Smooth muscle cell (in vitro differentiated cells): ENCODE data around the gene MTARC2. TPM values are rescaled to one million over a fixed set of nuclear protein-coding genes. Genes with fewer than 3 reads are reported as not detected.

Source experiments
- DNase-seq: peaks from one replicate; lab custom pipeline; 2025; ENCODE audit not compliant: unreplicated experiment; lab: John Stamatoyannopoulos, UW
- H2AFZ ChIP-seq: fragments of 200-600 bp; sonication (generic); 2 replicates; pipeline ENCODE4 v1.6.0; 2016; ENCODE audit warnings: antibody characterized with exemption, low read depth, mild to moderate bottlenecking
- H3F3A ChIP-seq: fragments of 200-600 bp; sonication (generic); 2 replicates; pipeline ENCODE4 v1.6.0; 2017; ENCODE audit warnings: antibody characterized with exemption, low read depth
- H3K27ac ChIP-seq: fragments of 200-600 bp; sonication (generic); 2 replicates; pipeline ENCODE4 v1.5.1; 2016; ENCODE audit warnings: low read depth, mild to moderate bottlenecking
- H3K27me3 ChIP-seq: fragments of 200-600 bp; sonication (generic); 2 replicates; pipeline ENCODE4 v1.6.1; 2016; ENCODE audit warnings: low read depth, mild to moderate bottlenecking
- H3K36me3 ChIP-seq: fragments of 200-600 bp; sonication (generic); 2 replicates; pipeline ENCODE4 v1.5.1; 2016; ENCODE audit warnings: low read depth
- H3K4me1 ChIP-seq: fragments of 200-600 bp; sonication (generic); 2 replicates; pipeline ENCODE4 v1.5.1; 2016; ENCODE audit warnings: low read depth
- H3K4me2 ChIP-seq: fragments of 200-600 bp; sonication (generic); 2 replicates; pipeline ENCODE4 v1.6.0; 2016; ENCODE audit warnings: mild to moderate bottlenecking
- H3K4me3 ChIP-seq: fragments of 200-600 bp; sonication (generic); 2 replicates; pipeline ENCODE4 v1.5.1; 2016; ENCODE audit warnings: mild to moderate bottlenecking
- H3K79me2 ChIP-seq: fragments of 200-600 bp; sonication (generic); 2 replicates; pipeline ENCODE4 v1.6.0; 2016; ENCODE audit warnings: low read depth, mild to moderate bottlenecking
- H3K9ac ChIP-seq: fragments of 200-600 bp; sonication (generic); 2 replicates; pipeline ENCODE4 v1.6.0; 2016; ENCODE audit warnings: low read depth
- H3K9me3 ChIP-seq: fragments of 200-600 bp; sonication (generic); replicated peaks from 2 replicates; pipeline ENCODE4 v1.5.1; 2016; ENCODE audit warnings: low read depth
- H4K20me1 ChIP-seq: fragments of 200-600 bp; sonication (generic); 2 replicates; pipeline ENCODE4 v1.6.0; 2016; ENCODE audit warnings: low read depth
- WGBS: methylation state at CpG from one replicate; pipeline ENCODE4 v1.1.7; 2016; ENCODE audit warnings: low lambda C conversion rate; 5-methylcytosine and 5-hydroxymethylcytosine counted together
- polyA plus RNA-seq: library from polyadenylated mRNA; unstranded; fragments of >200 nt; fragmentation: Nextera tagmentation; extraction: Ambion mirVana; gene quantifications from 2 replicates; pipeline ENCODE4 v1.2.1, GENCODE V29; 2016
- total RNA-seq: library from RNA; depleted of rRNA; stranded (reverse); fragments of >200 nt; gene quantifications from 2 replicates; pipeline ENCODE4 v1.2.3, GENCODE V29; 2014
- TF ChIP-seq, protein P1 (sequence below): fragments of 200-600 bp; sonication (generic); IDR thresholded peaks from 2 replicates; pipeline ENCODE4 v1.5.1; 2017; ENCODE audit warnings: borderline replicate concordance, mild to moderate bottlenecking, antibody characterized with exemption; ENCODE audit not compliant: insufficient read depth, poor library complexity, severe bottlenecking

The MTARC2 gene
- total and polyA plus RNA-seq, 2 experiments from 2014 or later, result 6.1 to 7.6 TPM

DNA sequence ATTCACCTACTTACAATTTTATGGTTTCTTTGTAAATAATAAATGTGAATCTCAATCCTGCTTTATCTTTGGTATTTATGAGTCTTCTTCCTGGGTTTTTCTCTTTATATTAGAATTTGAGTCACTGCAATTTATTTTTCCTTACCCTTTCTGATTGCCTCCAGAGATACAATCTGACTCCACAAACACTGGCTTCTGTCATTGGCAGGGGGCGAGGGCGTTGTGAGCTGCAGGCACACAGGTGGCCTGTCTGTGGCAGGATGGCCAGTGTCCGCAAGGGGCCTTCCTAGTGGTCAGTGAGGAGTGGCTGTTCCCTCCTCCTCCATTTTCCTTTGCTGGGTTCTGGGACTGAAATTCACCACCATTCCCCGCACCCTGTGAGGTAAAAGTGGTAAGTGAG is 36.6 kb downstream of the MTARC2 start:
- no peak overlapping the region for H3K9ac ChIP-seq
- H3K9me3 ChIP-seq, result no peaks in the 10 kb centered on the region
- TF ChIP-seq, protein P1, sequence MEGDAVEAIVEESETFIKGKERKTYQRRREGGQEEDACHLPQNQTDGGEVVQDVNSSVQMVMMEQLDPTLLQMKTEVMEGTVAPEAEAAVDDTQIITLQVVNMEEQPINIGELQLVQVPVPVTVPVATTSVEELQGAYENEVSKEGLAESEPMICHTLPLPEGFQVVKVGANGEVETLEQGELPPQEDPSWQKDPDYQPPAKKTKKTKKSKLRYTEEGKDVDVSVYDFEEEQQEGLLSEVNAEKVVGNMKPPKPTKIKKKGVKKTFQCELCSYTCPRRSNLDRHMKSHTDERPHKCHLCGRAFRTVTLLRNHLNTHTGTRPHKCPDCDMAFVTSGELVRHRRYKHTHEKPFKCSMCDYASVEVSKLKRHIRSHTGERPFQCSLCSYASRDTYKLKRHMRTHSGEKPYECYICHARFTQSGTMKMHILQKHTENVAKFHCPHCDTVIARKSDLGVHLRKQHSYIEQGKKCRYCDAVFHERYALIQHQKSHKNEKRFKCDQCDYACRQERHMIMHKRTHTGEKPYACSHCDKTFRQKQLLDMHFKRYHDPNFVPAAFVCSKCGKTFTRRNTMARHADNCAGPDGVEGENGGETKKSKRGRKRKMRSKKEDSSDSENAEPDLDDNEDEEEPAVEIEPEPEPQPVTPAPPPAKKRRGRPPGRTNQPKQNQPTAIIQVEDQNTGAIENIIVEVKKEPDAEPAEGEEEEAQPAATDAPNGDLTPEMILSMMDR, result no peak
- no peaks in the 10 kb centered on the region for H3K27me3 ChIP-seq
- no peak overlapping the region for H3K27ac ChIP-seq
- H3K36me3 ChIP-seq, result no peaks in the 10 kb centered on the region
- H3K4me3 ChIP-seq, result no peak overlapping the region
- no peaks in the 10 kb centered on the region for H3K79me2 ChIP-seq
- H3K4me1 ChIP-seq, result peaks cover 11% of the 10 kb centered on the region
- H3F3A ChIP-seq, result peaks cover 4% of the 10 kb centered on the region
- no peaks in the 10 kb centered on the region for H4K20me1 ChIP-seq
- no peak overlapping the region for H2AFZ ChIP-seq
- 96% methylated on average over 4 of the region's 4 CpGs for WGBS
- DNase-seq, result no peak
- H3K4me2 ChIP-seq, result no peak overlapping the region

DNA sequence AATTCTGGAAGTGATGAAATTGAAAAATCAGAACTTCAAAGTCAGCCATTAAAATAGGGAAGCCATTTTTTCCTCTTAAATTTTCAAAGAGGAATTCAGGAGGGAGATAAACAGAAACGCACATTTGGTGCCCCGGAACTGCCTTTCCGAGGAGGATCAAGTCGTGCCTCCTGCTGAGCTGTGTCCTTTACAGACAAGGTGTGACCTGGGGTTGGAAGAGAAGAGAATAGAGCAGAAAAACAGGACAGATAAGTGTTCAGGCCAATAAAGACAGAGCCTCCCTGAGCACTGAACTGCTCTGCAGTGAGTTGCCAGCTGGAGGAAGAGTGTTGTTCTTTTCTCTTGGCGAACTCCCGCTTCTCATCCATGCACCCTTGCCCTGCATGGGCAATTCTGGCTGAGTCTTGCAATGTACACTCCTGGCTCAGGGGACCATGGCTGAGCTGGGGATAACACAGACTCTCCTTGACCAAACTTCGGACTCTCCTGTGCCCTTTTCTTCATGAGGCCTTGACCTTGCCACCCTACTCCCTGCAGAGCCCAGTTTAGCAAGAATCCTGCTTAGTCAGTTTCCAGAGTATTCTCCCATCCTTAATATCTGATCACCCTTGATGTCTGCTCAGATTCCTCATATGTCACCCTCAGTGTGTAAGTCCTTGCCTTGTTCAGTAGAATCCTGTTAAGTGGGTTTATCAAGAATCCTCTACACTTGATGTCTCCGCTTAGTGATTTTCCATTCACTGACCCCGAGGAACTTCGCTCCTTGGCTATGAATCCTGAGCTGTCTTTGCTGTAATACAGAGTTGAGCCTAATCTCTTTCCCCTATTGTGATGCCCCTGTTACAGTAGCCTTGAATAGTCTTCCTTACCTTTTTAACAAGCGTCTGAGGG is 37.3 kb downstream of the MTARC2 start:
- peaks cover 4% of the 10 kb centered on the region for H3F3A ChIP-seq
- H3K27ac ChIP-seq, result no peak overlapping the region
- H2AFZ ChIP-seq, result peak overlapping the region; percentile 89
- DNase-seq, result no peak
- no peaks in the 10 kb centered on the region for H3K36me3 ChIP-seq
- H3K4me3 ChIP-seq, result no peak overlapping the region
- no peaks in the 10 kb centered on the region for H3K79me2 ChIP-seq
- no peak overlapping the region for H3K9ac ChIP-seq
- TF ChIP-seq, protein P1, result no peak
- peak overlapping the region; percentile 99 for H3K4me2 ChIP-seq
- H3K27me3 ChIP-seq, result no peaks in the 10 kb centered on the region
- 89% methylated on average over 11 of the region's 11 CpGs for WGBS
- peaks cover 11% of the 10 kb centered on the region for H3K4me1 ChIP-seq
- no peaks in the 10 kb centered on the region for H3K9me3 ChIP-seq
- H4K20me1 ChIP-seq, result no peaks in the 10 kb centered on the region

DNA sequence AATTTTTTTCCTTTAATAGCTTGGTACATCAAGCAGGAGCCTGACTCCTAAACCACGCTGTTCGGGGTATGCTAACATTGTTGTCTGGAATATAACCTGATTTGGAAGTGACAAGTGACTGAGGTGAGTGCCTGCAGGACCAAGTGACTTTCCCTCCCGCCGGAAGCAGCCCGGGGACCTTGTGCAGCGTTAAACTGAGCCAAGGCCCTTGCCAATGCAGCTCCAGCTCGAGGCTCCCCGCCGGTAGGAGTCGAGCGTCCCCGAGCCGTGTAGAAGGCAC is 37.9 kb downstream of the MTARC2 start:
- DNase-seq, result no peak
- H3K79me2 ChIP-seq, result no peaks in the 10 kb centered on the region
- no peaks in the 10 kb centered on the region for H3K27me3 ChIP-seq
- H3K4me3 ChIP-seq, result peak overlapping the region; percentile 63
- no peaks in the 10 kb centered on the region for H3K36me3 ChIP-seq
- no peak overlapping the region for H3K9ac ChIP-seq
- 38% methylated on average over 13 of the region's 13 CpGs for WGBS
- peaks cover 4% of the 10 kb centered on the region for H3F3A ChIP-seq
- H2AFZ ChIP-seq, result peak overlapping the region; percentile 89
- peaks cover 11% of the 10 kb centered on the region for H3K4me1 ChIP-seq
- H3K27ac ChIP-seq, result no peak overlapping the region
- H3K4me2 ChIP-seq, result peak overlapping the region; percentile 99
- no peaks in the 10 kb centered on the region for H3K9me3 ChIP-seq
- no peaks in the 10 kb centered on the region for H4K20me1 ChIP-seq
- TF ChIP-seq, protein P1, result no peak
